GM06990 (cell line): Measurements from ENCODE around the gene NBEA.

Source experiments
- DNase-seq: peaks from one replicate; pipeline ENCODE4 v3.0.0-alpha.2; 2011; ENCODE audit not compliant: insufficient read length; ENCODE audit errors: extremely low read depth
- H3K27me3 ChIP-seq: replicated peaks from 2 replicates; pipeline ENCODE4 v1.6.0; 2011; ENCODE audit warnings: low read length; ENCODE audit not compliant: control insufficient read depth, insufficient read depth
- H3K36me3 ChIP-seq: 2 replicates; pipeline ENCODE4 v1.5.1; 2011; ENCODE audit warnings: low read length; ENCODE audit not compliant: control insufficient read depth, insufficient read depth
- H3K4me3 ChIP-seq: replicated peaks from 2 replicates; pipeline ENCODE4 v1.5.1; 2011; ENCODE audit warnings: low read depth, mild to moderate bottlenecking, control low read depth, low read length
- TF ChIP-seq, protein P1 (sequence below): IDR thresholded peaks from 2 replicates; pipeline ENCODE4 v1.5.1; 2011; ENCODE audit warnings: low read length, control low read depth, mild to moderate bottlenecking, inconsistent platforms; ENCODE audit not compliant: insufficient read depth, poor library complexity, severe bottlenecking

Gene NBEA

DNA sequence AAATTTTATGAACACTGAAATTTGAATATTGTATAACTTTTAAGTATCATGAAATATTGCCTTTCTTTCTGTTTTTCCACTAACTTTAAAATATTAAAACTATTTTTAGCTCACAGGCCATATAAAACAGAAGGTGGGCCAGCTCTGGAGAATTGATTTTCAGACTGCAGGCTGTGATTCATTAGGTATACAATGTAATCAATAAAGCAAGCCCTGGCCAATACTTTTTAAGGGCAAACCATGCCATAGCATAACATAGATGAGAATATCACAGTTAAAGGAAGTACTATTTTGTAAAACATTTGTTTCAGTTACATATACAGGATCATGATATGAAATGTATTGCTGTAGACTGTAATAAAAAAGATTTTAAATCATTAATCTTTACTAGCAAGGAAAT lies 336.8 kb downstream of the NBEA start:
- H3K36me3 ChIP-seq, result no peaks in the 10 kb centered on the region
- no peaks in the 10 kb centered on the region for H3K27me3 ChIP-seq
- DNase-seq, result no peak
- TF ChIP-seq, protein P1, sequence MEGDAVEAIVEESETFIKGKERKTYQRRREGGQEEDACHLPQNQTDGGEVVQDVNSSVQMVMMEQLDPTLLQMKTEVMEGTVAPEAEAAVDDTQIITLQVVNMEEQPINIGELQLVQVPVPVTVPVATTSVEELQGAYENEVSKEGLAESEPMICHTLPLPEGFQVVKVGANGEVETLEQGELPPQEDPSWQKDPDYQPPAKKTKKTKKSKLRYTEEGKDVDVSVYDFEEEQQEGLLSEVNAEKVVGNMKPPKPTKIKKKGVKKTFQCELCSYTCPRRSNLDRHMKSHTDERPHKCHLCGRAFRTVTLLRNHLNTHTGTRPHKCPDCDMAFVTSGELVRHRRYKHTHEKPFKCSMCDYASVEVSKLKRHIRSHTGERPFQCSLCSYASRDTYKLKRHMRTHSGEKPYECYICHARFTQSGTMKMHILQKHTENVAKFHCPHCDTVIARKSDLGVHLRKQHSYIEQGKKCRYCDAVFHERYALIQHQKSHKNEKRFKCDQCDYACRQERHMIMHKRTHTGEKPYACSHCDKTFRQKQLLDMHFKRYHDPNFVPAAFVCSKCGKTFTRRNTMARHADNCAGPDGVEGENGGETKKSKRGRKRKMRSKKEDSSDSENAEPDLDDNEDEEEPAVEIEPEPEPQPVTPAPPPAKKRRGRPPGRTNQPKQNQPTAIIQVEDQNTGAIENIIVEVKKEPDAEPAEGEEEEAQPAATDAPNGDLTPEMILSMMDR, result no peak
- H3K4me3 ChIP-seq, result no peak overlapping the region

DNA sequence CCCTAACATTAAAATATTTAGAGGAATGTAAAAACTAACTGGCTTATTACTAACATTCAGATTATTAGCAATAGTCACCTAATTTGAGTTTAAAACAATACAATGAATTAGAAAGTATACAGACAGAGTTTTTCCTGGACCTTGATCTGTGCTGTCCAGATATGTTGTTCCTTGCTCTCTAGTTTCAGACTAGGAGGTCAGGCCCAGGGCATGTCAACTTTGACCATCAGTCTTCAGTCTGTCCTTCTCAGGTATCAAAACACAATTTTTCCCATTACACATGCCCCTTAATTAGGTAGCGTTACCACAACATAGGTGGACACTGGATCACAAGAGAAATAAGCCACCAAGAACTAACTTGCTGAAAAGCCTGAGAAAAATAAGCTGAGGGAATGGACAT lies 337.4 kb downstream of the NBEA start:
- TF ChIP-seq, protein P1, result no peak
- H3K36me3 ChIP-seq, result no peaks in the 10 kb centered on the region
- no peaks in the 10 kb centered on the region for H3K27me3 ChIP-seq
- no peak for DNase-seq
- H3K4me3 ChIP-seq, result no peak overlapping the region

DNA sequence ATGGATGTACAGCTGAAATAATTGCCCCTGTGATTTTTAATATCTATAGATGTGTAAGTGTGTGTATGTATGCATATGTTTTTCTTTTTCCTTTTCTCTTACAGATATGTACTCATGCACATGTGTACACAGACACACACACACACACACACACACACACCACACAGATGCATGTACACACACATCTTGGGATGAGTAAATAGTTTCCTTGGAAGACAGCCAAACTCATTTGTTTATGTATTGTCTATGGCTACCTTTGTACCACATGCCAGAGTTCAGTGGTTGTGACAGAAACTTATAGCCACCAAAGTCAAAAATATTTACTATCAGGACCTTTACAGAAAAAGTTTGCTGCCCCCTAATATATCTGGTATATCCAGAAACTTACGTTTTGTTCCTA lies 341.8 kb downstream of the NBEA start:
- Histone ChIP-seq H3K27me3 (no peaks in the 10 kb centered on the region), H3K4me3 (no peak overlapping the region), H3K36me3 (no peaks in the 10 kb centered on the region)
- TF ChIP-seq, protein P1, result no peak
- no peak for DNase-seq

DNA sequence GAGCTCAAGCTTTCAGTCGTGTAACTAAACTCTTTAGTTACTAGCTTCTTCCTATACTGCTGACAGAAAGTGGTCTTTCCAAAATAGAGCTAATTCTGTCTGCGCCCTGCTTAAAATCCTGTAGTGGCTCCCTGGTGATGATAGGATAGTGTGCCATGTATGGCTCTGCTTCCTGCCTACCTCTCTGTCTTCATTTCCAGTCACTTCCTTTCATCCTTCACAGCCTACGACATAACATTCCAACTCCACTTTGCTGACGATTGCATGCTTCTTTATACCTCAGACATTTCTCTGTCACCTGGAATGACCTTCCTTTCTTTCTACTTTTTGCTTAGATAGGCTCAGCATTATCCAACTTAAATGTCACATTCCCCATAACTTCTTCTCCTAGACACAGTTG lies 343.6 kb downstream of the NBEA start:
- DNase-seq, result no peak
- no peak overlapping the region for H3K4me3 ChIP-seq
- H3K36me3 ChIP-seq, result no peaks in the 10 kb centered on the region
- H3K27me3 ChIP-seq, result no peaks in the 10 kb centered on the region
- TF ChIP-seq, protein P1, result no peak

DNA sequence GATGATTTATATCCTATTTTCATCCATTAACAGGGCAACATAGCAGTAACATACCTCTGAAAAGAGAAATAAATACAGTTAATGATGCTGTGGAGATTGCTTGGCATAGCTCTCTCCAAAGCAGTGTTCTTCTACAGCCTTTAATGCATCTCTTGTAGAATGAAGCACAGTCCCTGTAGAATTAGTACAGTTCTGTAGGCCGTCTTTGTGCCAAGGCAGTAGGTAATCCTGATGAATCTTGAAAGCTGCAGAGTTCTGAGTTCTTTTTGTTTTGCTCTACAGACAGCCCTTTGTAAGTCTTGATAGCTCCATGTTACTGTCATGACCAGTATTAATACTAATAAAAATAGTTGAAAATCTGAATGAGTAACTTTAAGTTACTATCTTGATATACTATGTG lies 350.3 kb downstream of the NBEA start:
- Histone ChIP-seq H3K27me3 (no peaks in the 10 kb centered on the region), H3K4me3 (no peak overlapping the region), H3K36me3 (no peaks in the 10 kb centered on the region)
- TF ChIP-seq, protein P1, result no peak
- no peak for DNase-seq

DNA sequence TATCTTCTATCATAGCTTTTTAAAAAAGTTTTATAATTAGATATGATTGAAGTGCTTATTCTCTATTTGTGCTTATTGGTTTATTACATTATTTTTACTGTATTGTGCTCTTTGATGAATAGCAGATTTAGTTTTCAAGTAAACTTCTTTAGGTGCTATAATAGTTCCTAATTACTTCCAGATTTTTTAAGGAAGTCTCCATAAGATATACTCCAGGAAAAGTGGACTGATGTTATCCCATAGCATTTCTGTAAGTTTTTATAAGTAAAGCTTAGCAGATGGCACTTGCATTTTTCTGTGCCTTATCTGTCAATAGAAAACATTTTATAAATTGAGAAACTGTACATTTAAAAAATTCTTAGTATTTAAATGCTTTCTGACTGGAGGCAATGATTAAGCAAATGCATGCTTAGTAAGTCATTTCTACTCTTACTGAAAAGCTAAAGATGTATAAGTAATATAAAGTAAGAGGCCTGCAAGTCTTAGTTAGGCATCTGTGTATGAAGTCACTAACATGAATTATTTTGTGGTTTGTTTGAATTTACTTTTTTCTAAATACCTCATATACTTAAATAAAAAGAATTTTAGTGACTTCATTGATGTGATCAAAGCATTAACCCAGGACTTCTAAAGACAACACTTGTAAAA lies 351.6 kb downstream of the NBEA start:
- no peaks in the 10 kb centered on the region for H3K27me3 ChIP-seq
- H3K4me3 ChIP-seq, result no peak overlapping the region
- no peak for DNase-seq
- TF ChIP-seq, protein P1, result no peak
- H3K36me3 ChIP-seq, result no peaks in the 10 kb centered on the region
